ENCODE results near the gene STK16. TPM values are rescaled to one million over a fixed set of nuclear protein-coding genes. Genes with fewer than 3 reads are reported as not detected.
A peak's percentile ranks its signal among the peaks of the same experiment; 100 is the strongest.

The STK16 gene
- total RNA-seq, 1 experiment from 2014 or later = 21.6 TPM

DNA sequence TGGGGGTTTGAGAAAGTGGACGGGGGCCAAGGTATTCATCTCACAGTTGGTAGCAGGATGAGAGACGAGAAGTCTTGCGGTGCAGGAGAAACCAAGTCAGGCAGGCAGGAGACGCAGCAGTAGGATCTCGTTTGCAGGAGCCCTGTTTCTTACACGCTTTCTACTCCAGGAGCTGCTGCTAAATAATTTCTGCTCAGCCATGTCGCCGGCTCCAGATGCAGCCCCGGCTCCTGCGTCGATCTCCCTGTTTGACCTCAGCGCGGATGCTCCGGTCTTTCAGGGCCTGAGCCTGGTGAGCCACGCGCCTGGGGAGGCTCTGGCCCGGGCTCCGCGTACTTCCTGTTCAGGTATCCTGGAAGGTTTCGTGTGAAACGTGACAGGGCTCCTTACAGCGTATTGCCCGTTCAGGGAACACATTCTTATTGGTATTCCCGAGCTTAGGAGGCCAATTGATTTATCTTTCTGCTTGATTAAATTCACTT lies 15.2 kb upstream of the STK16 start:
- Histone ChIP-seq H4K91ac (ENCODE audit: insufficient read length, low read depth, low read length) (no peak overlapping the region), H3K18ac (ENCODE audit: insufficient read length, low read depth, low read length) (no peak overlapping the region), H3K4ac (ENCODE audit: low read depth, low read length) (no peak overlapping the region), H2AFZ (ENCODE audit: low read length) (no peak overlapping the region), H3K79me1 (ENCODE audit: insufficient read depth, low read depth, low read length, poor library complexity, severe bottlenecking) (no peaks in the 10 kb centered on the region), H3K79me2 (ENCODE audit: insufficient read depth, low read length) (0 out of 2 replicates have a peak, but pooled peaks cover 2% of the 10 kb centered on the region), H3K23me2 (ENCODE audit: insufficient read length, low read depth, low read length, poor library complexity, severe bottlenecking) (no peaks in the 10 kb centered on the region), H2BK20ac (ENCODE audit: low read depth, low read length, poor library complexity, severe bottlenecking) (no peak overlapping the region), H4K5ac (ENCODE audit: insufficient read length, low read depth, low read length) (no peak overlapping the region), H2BK12ac (ENCODE audit: insufficient read length, low read depth, low read length) (no peak overlapping the region), H3T11ph (ENCODE audit: low read length) (no peak overlapping the region), H3K4me1 (ENCODE audit: insufficient read depth, low read length) (no peaks in the 10 kb centered on the region), H2AK5ac (ENCODE audit: insufficient read length, low read length) (no peak overlapping the region), H3K23ac (ENCODE audit: insufficient read length, low read depth, low read length) (no peak overlapping the region), H3K27me3 (ENCODE audit: insufficient read depth, low read length) (no peaks in the 10 kb centered on the region), H2BK5ac (ENCODE audit: insufficient read length, low read length) (no peak overlapping the region), H3K14ac (ENCODE audit: insufficient read depth, low read length) (0 out of 2 replicates have a peak overlapping the region, but pooled peaks have one; percentile 10), H3K4me2 (ENCODE audit: insufficient read depth, insufficient read length, low read length) (peak overlapping the region; percentile 77), H3K27ac (ENCODE audit: insufficient read length, low read depth, low read length) (peak overlapping the region; percentile 29), H4K8ac (replicated peaks; ENCODE audit: insufficient read length, low read depth, low read length) (no peak overlapping the region), H3K9ac (ENCODE audit: extremely low read depth, insufficient read length, low read length) (peak overlapping the region; percentile 79), H3K56ac (ENCODE audit: insufficient read length, low read depth, low read length) (no peak overlapping the region), H4K20me1 (ENCODE audit: control insufficient read depth, insufficient read depth, insufficient read length) (no peaks in the 10 kb centered on the region), H3K9me3 (ENCODE audit: control insufficient read depth, low read depth, low read length) (no peaks in the 10 kb centered on the region), H2BK120ac (ENCODE audit: low read depth, low read length, poor library complexity, severe bottlenecking) (no peak overlapping the region), H2BK15ac (ENCODE audit: low read depth, low read length) (no peak overlapping the region)
- Mint-ChIP-seq H3K36me3 (ENCODE audit: insufficient read depth in 1 of 3, low read depth in 3 of 3) (peaks cover 21 to 54% (median 48%) of the 10 kb centered on the region in 3 experiments), H3K4me3 (peak overlapping the region; percentile 96 to 99), H3K4me1 (peaks cover 11% of the 10 kb centered on the region in 2 experiments), H3K9me3 (no peaks in the 10 kb centered on the region; a peak in 1 of 5 replicates), H3K27me3 (ENCODE audit: low read depth) (no peaks in the 10 kb centered on the region; the same call in 1 of the 2 replicates), H3K27ac (peak overlapping the region; percentile 99 to 100 (median 99))
- TF ChIP-seq, protein P1, sequence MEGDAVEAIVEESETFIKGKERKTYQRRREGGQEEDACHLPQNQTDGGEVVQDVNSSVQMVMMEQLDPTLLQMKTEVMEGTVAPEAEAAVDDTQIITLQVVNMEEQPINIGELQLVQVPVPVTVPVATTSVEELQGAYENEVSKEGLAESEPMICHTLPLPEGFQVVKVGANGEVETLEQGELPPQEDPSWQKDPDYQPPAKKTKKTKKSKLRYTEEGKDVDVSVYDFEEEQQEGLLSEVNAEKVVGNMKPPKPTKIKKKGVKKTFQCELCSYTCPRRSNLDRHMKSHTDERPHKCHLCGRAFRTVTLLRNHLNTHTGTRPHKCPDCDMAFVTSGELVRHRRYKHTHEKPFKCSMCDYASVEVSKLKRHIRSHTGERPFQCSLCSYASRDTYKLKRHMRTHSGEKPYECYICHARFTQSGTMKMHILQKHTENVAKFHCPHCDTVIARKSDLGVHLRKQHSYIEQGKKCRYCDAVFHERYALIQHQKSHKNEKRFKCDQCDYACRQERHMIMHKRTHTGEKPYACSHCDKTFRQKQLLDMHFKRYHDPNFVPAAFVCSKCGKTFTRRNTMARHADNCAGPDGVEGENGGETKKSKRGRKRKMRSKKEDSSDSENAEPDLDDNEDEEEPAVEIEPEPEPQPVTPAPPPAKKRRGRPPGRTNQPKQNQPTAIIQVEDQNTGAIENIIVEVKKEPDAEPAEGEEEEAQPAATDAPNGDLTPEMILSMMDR (conservative IDR thresholded peaks at IDR 0.05) = no peak
- DNase-seq = peak; percentile 51
- WGBS (ENCODE audit: extremely low coverage, insufficient read length, low lambda C conversion rate) = no CpG with 5 or more reads among the region's 24 CpGs
